ENCODE data around the gene DBNDD1.
"Not testable (repeated sequence)": the region's sequence is repeated elsewhere in the genome, so short reads cannot be mapped to it uniquely, and the experiment has no call there.

The DBNDD1 gene

GRCh38 chr16:90018652-90019542, at the start of gene DBNDD1:
Gene DBNDD1 (minus strand): TSS chr16:90019456. CDS start chr16:90019341, 115 bp downstream.
- DNase-seq (ENCODE audit: low spot score): no peak

- DNase-seq (ENCODE audit: low spot score): no peak
Measured at GRCh38 chr16:90061437-90061836, 42.2 kb upstream of the DBNDD1 start.

- peak; percentile 22 for DNase-seq (ENCODE audit: low spot score)
Measured at GRCh38 chr16:90057738-90058173, 38.5 kb upstream of the DBNDD1 start.

GRCh38 chr16:90056521-90056920, 37.3 kb upstream of the DBNDD1 start:
- not testable (repeated sequence) for DNase-seq (ENCODE audit: low spot score)

GRCh38 chr16:90055371-90055770, 36.1 kb upstream of the DBNDD1 start:
- DNase-seq (ENCODE audit: low spot score): no peak

GRCh38 chr16:90054554-90054953, 35.3 kb upstream of the DBNDD1 start:
- no peak for DNase-seq (ENCODE audit: low spot score)

GRCh38 chr16:90053902-90054500, 34.7 kb upstream of the DBNDD1 start:
- DNase-seq (ENCODE audit: low spot score): no peak

- no peak for DNase-seq (ENCODE audit: low spot score)
Measured at GRCh38 chr16:90050969-90051368, 31.7 kb upstream of the DBNDD1 start.

GRCh38 chr16:90048737-90049330, 29.6 kb upstream of the DBNDD1 start:
- DNase-seq (ENCODE audit: low spot score): no peak

- DNase-seq (ENCODE audit: low spot score): no peak
Measured at GRCh38 chr16:90048347-90048722, 29.1 kb upstream of the DBNDD1 start.

GRCh38 chr16:90047714-90048346, 28.6 kb upstream of the DBNDD1 start:
- DNase-seq (ENCODE audit: low spot score): no peak

- DNase-seq (ENCODE audit: low spot score): no peak
Measured at GRCh38 chr16:90046971-90047713, 27.9 kb upstream of the DBNDD1 start.

- DNase-seq (ENCODE audit: low spot score): no peak
Measured at GRCh38 chr16:90046122-90046970, 27.1 kb upstream of the DBNDD1 start.

GRCh38 chr16:90044111-90044551, 24.9 kb upstream of the DBNDD1 start:
- DNase-seq (ENCODE audit: low spot score): no peak

- DNase-seq (ENCODE audit: low spot score): no peak
Measured at GRCh38 chr16:90043526-90043925, 24.3 kb upstream of the DBNDD1 start.

GRCh38 chr16:90042946-90043514, 23.8 kb upstream of the DBNDD1 start:
- DNase-seq (ENCODE audit: low spot score): no peak

- DNase-seq (ENCODE audit: low spot score): no peak
Measured at GRCh38 chr16:90041896-90042473, 22.7 kb upstream of the DBNDD1 start.

GRCh38 chr16:90040152-90041023, 21.1 kb upstream of the DBNDD1 start:
- no peak for DNase-seq (ENCODE audit: low spot score)

GRCh38 chr16:90037276-90037675, 18.0 kb upstream of the DBNDD1 start:
- DNase-seq (ENCODE audit: low spot score): no peak
